Measurements from ENCODE around the gene PIK3R1.

- TF ChIP-seq, protein P1, sequence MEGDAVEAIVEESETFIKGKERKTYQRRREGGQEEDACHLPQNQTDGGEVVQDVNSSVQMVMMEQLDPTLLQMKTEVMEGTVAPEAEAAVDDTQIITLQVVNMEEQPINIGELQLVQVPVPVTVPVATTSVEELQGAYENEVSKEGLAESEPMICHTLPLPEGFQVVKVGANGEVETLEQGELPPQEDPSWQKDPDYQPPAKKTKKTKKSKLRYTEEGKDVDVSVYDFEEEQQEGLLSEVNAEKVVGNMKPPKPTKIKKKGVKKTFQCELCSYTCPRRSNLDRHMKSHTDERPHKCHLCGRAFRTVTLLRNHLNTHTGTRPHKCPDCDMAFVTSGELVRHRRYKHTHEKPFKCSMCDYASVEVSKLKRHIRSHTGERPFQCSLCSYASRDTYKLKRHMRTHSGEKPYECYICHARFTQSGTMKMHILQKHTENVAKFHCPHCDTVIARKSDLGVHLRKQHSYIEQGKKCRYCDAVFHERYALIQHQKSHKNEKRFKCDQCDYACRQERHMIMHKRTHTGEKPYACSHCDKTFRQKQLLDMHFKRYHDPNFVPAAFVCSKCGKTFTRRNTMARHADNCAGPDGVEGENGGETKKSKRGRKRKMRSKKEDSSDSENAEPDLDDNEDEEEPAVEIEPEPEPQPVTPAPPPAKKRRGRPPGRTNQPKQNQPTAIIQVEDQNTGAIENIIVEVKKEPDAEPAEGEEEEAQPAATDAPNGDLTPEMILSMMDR (IDR thresholded peaks at IDR 0.05): no peak
- TF ChIP-seq POLR2A (IDR thresholded peaks at IDR 0.05): no peak
Observed at GRCh38 chr5:68270399-68270975, 54.9 kb downstream of the PIK3R1 start.

All from body of pancreas (tissue), 4 donors.